ENCODE measurements around the gene RUNX3.

- TF ChIP-seq, protein P1, sequence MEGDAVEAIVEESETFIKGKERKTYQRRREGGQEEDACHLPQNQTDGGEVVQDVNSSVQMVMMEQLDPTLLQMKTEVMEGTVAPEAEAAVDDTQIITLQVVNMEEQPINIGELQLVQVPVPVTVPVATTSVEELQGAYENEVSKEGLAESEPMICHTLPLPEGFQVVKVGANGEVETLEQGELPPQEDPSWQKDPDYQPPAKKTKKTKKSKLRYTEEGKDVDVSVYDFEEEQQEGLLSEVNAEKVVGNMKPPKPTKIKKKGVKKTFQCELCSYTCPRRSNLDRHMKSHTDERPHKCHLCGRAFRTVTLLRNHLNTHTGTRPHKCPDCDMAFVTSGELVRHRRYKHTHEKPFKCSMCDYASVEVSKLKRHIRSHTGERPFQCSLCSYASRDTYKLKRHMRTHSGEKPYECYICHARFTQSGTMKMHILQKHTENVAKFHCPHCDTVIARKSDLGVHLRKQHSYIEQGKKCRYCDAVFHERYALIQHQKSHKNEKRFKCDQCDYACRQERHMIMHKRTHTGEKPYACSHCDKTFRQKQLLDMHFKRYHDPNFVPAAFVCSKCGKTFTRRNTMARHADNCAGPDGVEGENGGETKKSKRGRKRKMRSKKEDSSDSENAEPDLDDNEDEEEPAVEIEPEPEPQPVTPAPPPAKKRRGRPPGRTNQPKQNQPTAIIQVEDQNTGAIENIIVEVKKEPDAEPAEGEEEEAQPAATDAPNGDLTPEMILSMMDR (IDR thresholded peaks at IDR 0.05) = no peak
- TF ChIP-seq POLR2A (IDR thresholded peaks at IDR 0.05) = no peak
These were observed 3.4 kb downstream of the RUNX3 start for GRCh38 chr1:24926563-24927249.

Data from thyroid gland (tissue), 4 donors.